SKM-1 (cell line): Measurements from ENCODE around the gene OR5H15.
"Not testable (repeated sequence)": the region's sequence is repeated elsewhere in the genome, so short reads cannot be mapped to it uniquely, and the experiment has no call there.

Source experiments
- DNase-seq: peaks from one replicate; lab custom pipeline; 2025; ENCODE audit not compliant: unreplicated experiment; lab: John Stamatoyannopoulos, UW

OR5H15 gene

DNA sequence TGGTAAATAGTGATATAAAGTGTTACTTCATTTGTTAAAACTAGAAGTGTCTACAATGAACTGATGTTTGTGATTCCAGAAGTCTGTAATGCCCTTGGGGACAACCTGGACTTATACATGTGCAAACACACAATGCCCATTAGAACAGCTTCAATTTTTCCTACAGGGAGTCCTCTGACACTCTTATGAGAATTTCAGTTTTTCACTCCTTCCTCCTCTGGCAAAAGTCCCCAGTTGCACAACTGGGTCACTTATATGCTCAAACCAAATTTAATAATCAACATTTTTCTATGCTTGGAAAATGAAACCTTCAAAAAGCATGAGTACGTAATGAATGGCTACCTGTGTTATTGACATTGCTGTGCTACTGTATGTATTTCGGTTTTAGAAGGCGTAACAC lies at the start of gene OR5H15:
OR5H15 (plus strand) TSS at position 301 of the 400 bp plus-strand sequence. CDS start 2,004 bp downstream, outside the sequence.
- no peak for DNase-seq

DNA sequence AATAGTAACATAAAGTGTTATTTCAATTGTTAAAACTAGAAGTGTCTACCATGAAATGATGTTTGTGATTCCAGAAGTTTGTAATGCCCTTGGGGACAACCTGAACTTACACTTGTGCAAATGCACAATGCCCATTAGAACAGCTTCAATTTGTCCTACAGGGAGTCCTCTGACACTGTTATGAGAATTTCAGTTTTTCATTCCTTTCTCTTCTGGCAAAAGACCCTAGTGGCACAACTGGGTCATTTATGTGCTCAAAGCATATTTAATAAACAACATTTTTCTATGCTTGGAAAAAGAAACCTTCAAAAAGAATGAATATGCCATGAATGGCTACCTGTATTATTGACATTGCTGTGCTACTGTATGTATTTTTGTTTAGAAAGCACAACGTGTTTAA lies 36.1 kb upstream of the OR5H15 start, which contains the start of gene OR5H1:
OR5H1 (plus strand) TSS at position 301 of the 400 bp plus-strand sequence. CDS start 1,977 bp downstream, outside the sequence.
- DNase-seq, result no peak

DNA sequence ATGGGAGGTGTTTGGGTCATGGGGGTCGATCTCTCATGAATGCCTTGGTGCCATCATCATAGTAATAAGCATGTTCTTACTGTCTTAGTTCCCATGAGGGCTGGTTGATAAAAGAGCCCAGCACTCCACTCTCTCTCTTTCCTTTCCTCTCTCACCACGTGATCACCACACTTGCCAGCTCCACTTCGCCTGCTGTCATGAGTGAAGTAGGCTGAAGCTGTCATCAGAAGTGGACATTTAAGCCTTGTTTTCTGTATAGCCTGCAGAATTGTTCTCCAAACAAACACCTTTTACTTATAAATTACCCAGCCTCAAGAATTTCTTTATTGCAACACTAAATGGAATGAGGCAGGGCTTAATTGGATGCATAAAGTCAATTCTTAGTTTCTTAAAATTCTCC lies 29.9 kb upstream of the OR5H15 start:
- DNase-seq, result no peak

DNA sequence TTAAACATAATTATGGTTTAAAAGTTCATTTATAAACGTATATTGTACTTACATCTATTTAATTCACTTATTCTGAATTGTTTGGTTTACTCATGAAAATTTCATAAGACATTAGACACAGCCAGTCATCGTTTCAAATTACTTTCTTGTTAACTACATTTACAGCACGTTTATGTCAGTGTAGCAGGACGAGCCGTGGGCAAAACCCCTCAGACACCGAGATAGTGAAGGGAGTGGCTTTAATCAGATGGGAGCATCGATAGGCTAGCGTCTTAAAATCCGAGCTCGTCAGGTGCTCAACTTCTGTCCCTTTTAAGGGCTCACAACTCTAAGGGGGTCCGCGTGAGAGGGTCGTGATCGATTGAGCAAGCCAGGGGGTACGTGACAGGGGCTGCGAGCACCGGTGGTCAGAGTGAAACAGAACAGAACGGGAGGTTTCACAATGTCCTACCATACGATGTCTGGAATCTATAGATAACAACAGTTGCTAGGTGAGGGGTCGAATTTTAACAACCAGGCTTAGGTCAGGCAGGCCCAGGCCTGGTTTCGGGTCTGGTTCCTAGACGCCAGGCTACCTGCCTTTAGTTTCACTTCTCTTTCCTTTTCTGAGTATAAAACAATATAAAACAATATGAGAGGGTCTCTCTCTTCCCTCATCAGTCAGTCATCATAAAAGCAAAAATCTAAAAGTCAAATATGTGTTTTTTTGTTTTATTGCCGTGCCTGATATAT lies 28.5 kb upstream of the OR5H15 start:
- DNase-seq, result not testable (repeated sequence)

DNA sequence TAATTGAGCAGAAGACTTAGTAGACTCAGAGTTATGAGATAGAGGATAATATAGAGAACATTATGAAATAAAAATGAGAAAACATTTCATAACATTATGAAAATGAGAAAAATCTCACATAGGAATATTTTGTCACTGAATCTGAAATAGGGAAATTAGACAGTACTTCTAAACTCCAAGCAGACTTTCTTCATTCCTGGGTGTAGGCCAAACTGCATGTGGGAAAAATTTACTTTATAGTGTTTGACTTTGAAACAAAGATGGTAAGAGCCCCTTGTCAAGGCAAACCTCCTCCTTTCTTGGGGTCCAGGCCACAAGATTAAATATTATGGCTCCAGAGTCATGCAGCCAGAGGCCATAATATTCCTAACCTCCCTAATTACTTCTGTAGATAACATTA lies 26.0 kb upstream of the OR5H15 start:
- no peak for DNase-seq

DNA sequence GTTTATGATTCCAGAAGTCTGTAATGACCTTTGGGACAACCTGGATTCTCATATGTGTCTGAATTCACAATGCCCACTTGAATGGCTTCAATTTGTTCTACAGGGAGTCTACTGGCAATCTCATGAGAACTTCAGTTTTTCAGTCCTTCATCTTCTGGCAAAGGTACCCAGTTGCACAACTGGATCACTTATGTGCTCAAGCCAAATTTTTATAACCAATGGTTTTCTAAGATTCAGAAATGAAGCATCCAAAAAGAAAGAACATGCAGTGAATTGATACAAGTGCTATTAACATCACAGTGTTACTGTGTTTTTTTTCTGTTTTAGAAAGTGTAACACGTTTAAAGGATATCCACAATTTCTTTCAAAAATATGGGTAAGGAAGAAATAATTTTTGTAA lies 19.3 kb upstream of the OR5H15 start, which contains the start of gene OR5H14:
OR5H14 (plus strand) TSS at position 301 of the 400 bp plus-strand sequence. CDS start 1,907 bp downstream, outside the sequence.
- no peak for DNase-seq

DNA sequence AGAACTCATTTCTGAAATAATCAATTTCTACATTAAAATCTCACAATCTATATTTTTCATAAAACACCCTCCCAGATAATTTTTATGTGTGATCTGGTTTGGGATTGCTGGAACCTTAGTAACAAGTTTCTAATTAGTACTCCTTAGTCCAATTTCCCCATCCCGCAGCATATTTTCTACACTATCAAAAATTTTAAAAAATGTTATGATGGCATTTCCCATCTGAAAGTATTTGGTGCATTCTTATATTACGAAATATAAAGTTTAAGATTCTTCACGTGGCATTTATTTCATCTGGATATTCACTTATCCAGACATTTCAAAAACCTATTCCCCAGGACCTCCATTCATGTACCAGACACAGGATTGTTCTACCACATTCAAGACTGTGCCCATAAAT lies 17.7 kb upstream of the OR5H15 start:
- DNase-seq, result no peak

DNA sequence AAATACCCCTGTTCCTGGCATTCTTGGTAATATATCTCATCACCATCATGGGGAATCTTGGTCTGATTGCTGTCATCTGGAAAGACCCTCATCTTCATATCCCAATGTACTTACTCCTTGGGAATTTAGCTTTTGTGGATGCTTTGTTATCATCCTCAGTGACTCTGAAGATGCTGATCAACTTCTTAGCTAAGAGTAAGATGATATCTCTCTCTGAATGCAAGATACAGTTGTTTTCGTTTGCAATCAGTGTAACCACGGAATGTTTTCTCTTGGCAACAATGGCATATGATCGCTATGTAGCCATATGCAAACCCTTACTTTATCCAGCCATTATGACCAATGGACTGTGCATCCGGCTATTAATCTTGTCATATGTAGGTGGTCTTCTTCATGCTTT lies 17.0 kb upstream of the OR5H15 start:
- DNase-seq, result not testable (repeated sequence)

DNA sequence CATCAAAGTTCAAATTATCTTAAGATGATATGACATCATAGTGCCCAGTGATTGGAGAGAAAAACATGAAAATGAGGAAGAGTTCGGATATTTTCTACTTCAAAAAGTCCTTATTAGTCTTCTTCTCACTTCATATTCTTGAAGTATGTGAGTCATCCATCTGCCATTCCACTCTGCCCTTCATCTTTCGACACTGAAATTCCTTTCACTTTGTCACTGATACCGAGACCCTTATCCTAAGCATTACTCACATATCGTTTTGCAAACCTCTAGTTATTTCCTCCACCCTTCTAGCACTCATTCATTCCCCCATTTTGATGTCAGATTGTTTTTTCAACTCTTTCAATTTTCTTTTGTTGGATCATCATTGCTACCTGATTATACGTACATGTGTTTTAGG lies 15.3 kb upstream of the OR5H15 start:
- DNase-seq, result no peak

DNA sequence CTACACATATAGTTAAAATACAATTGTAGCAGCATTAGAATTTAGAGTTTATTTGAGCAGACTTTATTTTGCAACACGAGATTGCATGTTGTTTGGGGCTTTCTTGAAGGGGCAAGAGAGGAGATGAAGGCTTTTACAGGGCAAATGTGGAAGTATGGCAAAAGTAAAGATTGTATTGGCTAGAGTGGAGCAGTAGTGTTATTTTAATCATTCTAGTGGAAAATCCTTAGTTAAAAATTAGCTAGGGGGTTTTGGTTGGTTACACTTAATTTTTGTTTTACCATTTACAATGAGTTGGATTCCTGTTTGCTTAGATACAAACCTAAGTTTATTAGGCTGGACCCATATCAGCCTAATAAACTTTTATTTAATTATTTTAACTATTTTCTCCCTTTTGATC lies 4.6 kb downstream of the OR5H15 start:
- DNase-seq, result no peak

DNA sequence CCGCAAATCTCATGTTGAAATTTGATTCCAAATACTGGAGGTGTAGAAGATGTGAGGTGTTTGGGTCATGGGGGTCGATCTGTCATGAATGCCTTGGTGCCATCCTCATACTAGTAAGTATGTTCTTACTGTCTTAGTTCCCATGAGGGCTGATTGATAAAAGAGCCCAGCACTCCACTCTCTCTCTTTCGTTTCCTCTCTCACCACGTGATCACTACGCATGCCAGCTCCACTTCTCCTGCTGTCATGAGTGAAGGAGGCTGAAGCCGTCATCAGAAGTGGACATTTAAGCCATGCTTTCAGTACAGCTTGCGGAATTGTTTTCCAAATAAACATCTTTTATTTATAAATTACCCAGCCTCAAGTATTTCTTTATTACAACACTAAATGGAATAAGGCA lies 6.1 kb downstream of the OR5H15 start:
- no peak for DNase-seq

DNA sequence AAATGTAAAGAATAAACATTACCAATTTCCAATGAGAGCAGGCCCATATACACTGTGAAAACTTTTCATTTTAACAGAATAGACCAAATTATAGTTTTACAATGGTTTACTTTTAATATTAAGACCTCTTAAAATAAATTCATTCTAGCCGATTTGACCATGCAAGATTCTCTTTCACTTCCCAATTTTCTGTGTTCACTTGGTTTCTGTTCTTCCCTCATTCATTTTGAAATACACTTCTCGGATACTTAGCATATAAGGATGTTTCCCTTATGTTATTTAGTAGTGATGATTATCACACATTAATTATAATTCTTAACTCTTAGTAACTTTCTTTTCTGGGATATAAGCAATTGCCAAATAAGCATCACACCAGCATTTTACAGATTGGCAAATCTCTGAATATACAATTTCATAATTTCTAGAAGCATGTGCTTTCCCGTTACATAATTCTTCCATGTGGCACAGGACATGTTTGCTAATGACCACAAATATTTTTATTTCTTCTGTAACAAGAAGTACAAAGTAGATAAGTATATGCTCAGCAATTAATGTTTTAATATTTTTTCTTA lies 13.9 kb downstream of the OR5H15 start:
- DNase-seq, result no peak

DNA sequence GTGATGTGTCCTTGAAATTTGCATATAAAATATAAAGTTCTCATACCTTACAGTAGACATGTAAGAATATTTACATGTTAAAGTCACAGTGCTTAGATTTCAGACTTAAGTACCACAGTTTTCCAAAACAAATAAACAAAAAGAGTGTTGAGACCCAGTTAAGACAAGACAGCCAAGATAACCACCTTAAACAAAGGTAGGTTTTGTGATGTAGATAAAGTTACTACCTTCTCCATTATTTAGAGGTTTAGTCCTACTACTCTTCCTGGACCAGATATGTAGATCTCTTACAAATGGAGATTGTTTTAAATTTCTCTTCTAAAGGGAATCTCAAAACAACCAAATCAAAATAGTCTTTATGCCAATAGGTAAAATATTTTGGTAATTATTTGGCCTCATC lies 15.7 kb downstream of the OR5H15 start:
- no peak for DNase-seq

DNA sequence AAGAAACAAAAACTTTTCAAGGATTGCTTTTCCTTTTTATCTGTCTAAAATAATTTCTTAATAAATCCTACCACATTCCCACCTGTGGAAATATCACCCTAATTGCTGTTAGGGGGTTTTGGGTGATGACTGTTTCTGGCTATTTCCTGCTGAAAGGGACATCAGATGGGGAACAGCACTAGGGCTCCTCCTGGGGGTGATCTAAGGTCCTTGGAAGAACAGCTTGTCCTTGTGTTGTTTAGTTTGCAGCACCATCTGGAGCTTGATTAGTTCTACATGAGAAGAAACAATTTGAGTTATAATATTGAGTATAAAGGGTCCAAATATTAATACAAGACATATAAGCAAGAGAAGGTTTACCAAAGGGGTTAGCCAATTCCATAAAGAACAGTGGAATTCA lies 18.7 kb downstream of the OR5H15 start:
- DNase-seq, result no peak

DNA sequence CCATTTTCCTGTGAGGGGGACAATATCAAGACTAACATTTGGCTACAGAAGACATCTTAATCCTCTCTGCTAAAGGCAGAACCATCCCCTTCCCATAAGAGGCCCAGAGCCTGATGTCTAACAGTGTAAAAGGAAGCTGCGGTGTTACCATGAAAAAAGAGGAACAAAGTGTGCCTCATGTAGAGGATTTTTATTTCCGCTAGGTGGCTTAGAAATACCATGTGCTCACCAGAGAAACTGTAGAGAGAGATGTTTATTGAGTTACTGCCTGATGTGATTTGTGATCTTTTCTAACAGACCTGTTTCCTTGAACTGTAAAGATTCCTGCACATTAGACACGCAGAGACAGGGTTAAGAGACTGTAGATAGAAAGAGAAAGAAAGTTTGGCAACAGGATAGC lies 22.0 kb downstream of the OR5H15 start:
- DNase-seq, result peak; percentile 67

DNA sequence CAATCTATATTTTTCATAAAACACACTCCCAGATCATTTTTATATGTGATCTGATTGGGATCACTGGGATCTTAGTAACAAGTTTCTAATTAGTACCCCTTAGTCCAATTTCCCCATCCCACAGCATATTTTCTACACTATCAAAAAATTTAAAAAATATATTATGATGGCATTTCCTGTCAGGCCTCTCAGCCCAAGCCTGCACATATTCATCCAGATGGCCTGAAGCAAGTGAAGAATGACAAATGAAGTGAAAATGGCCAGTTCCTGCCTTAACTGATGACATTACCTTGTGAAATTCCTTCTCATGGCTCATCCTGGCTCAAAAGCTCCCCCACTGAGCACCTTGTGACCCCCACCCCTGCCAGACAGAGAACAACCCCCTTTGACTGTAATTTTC lies 24.4 kb downstream of the OR5H15 start:
- not testable (repeated sequence) for DNase-seq

DNA sequence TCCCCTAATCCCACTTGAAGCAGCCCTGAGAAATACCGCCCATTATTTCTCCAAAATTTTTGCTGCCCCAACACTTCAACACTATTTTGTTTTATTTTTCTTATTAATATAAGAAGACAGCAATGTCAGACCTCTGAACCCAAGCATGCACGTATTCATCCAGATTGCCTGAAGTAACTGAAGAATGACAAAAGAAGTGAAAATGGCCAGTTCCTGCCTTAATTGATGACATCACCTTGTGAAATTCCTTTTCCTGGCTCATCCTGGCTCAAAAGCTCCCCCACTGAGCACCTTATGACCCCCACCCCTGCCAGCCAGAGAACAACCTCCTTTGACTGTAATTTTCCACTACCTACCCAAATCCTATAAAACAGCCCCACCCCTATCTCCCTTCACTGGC lies 29.8 kb downstream of the OR5H15 start:
- DNase-seq, result not testable (repeated sequence)

DNA sequence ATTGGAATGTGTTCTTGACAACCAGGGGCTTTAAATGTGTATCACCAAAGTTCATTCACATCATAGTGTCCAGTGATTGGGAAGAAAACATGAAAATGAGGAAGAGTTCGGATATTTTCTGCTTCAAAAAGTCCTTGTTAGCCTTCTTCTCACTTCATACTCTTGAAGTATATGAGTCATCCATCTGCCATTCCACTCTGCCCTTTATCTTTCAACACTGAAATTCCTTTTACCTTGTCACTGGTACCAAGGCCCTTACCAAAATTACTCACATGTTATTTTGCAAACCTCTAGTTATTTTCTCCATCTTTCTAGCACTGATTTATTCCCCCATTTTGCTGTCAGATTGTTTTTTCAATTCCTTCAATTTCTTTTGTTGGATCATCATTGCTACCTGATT lies 32.5 kb downstream of the OR5H15 start:
- DNase-seq, result no peak

DNA sequence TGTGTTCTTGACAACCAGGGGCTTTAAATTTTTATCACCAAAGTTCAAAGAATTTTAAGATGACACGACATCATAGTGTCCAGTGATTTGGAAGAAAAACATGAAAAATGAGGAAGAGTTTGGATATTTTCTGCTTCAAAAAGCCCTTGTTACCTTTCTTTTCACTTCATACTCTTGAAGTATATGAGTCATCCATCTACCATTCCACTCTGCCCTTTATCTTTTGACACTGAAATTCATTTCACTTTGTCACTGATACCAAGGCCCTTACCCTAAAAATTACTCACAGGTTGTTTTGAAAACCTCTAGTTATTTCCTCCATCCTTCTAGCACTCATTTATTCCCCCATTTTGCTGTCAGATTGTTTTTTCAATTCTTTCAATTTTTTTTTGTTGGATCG lies 42.7 kb downstream of the OR5H15 start:
- DNase-seq, result no peak

DNA sequence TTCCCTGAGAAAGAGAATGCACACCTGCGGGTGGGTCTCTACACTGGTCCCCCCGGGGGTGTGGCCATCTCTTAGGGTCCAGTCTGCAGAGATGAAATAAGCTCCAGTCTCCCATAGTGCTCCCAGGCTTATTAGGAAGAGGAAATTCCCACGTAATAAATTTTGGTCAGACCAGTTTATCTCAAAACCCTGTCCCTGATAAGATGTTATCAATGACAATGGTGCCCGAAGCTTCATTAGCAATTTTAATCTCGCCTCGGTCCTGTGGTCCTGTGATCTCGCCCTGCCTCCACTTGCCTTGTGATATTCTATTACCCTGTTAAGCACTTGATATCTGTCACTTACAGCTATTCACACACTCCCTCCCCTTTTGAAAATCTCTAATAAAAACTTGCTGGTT lies 46.8 kb downstream of the OR5H15 start:
- no peak for DNase-seq

DNA sequence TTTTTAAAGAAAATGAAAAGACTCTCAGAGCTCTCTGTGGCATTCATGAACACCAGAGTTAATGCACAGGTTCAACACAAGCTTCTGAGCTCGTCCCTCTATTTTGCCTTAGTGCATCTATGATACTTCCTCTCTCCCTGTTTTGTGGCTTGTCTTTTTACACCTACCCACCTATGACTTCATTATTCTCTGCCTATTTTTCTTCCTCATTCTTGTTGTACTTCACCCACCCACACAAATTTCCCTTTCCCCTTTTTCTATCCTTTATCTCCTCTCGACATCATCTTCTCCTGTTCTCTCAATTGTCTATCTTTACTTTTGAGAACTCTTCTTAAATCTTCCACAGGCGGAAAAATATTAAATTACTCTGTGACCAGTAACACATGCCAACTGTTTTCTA lies 48.6 kb downstream of the OR5H15 start:
- peak; percentile 4 for DNase-seq
